Panc1 (cell line): ENCODE results near the gene ASXL2.

Experiments used
- CTCF ChIP-seq: fragments of 450-650 bp; IDR thresholded peaks from 2 replicates; pipeline ENCODE4 v1.5.1; 2017; ENCODE audit warnings: mild to moderate bottlenecking
- POLR2AphosphoS5 ChIP-seq: IDR thresholded peaks from 2 replicates; pipeline ENCODE4 v1.6.1; 2012; ENCODE audit warnings: mild to moderate bottlenecking, low read depth, low read length, moderate library complexity
- REST ChIP-seq, 2 experiments: IDR thresholded peaks; 2 replicates each; pipeline ENCODE4 v1.6.1; 2011 to 2012; ENCODE audit warnings: low read depth in 2 of 2, control low read depth in 1 of 2, low read length in 1 of 2, mild to moderate bottlenecking in 1 of 2, moderate library complexity in 1 of 2; ENCODE audit not compliant: insufficient read depth in 1 of 2

GRCh38 chr2:25832897-25833296 is 45.4 kb downstream of the ASXL2 start:
- TF ChIP-seq CTCF: no peak
- no peak for TF ChIP-seq REST (IDR thresholded peaks at IDR 0.05; ENCODE audit: insufficient read depth in 1 of 2, low read depth in 2 of 2, low read length in 1 of 2)
- no peak for TF ChIP-seq POLR2AphosphoS5
